Smooth muscle cell (in vitro differentiated cells): Measurements from ENCODE around the gene KBTBD3. TPM values are rescaled to one million over a fixed set of nuclear protein-coding genes. Genes with fewer than 3 reads are reported as not detected.

Experiments used
- DNase-seq: peaks from one replicate; lab custom pipeline; 2025; ENCODE audit not compliant: unreplicated experiment; lab: John Stamatoyannopoulos, UW
- H2AFZ ChIP-seq: fragments of 200-600 bp; sonication (generic); 2 replicates; pipeline ENCODE4 v1.6.0; 2016; ENCODE audit warnings: antibody characterized with exemption, low read depth, mild to moderate bottlenecking
- H3F3A ChIP-seq: fragments of 200-600 bp; sonication (generic); 2 replicates; pipeline ENCODE4 v1.6.0; 2017; ENCODE audit warnings: antibody characterized with exemption, low read depth
- H3K27ac ChIP-seq: fragments of 200-600 bp; sonication (generic); 2 replicates; pipeline ENCODE4 v1.5.1; 2016; ENCODE audit warnings: low read depth, mild to moderate bottlenecking
- H3K27me3 ChIP-seq: fragments of 200-600 bp; sonication (generic); 2 replicates; pipeline ENCODE4 v1.6.1; 2016; ENCODE audit warnings: low read depth, mild to moderate bottlenecking
- H3K36me3 ChIP-seq: fragments of 200-600 bp; sonication (generic); 2 replicates; pipeline ENCODE4 v1.5.1; 2016; ENCODE audit warnings: low read depth
- H3K4me1 ChIP-seq: fragments of 200-600 bp; sonication (generic); 2 replicates; pipeline ENCODE4 v1.5.1; 2016; ENCODE audit warnings: low read depth
- H3K4me2 ChIP-seq: fragments of 200-600 bp; sonication (generic); 2 replicates; pipeline ENCODE4 v1.6.0; 2016; ENCODE audit warnings: mild to moderate bottlenecking
- H3K4me3 ChIP-seq: fragments of 200-600 bp; sonication (generic); 2 replicates; pipeline ENCODE4 v1.5.1; 2016; ENCODE audit warnings: mild to moderate bottlenecking
- H3K79me2 ChIP-seq: fragments of 200-600 bp; sonication (generic); 2 replicates; pipeline ENCODE4 v1.6.0; 2016; ENCODE audit warnings: low read depth, mild to moderate bottlenecking
- H3K9ac ChIP-seq: fragments of 200-600 bp; sonication (generic); 2 replicates; pipeline ENCODE4 v1.6.0; 2016; ENCODE audit warnings: low read depth
- H3K9me3 ChIP-seq: fragments of 200-600 bp; sonication (generic); replicated peaks from 2 replicates; pipeline ENCODE4 v1.5.1; 2016; ENCODE audit warnings: low read depth
- H4K20me1 ChIP-seq: fragments of 200-600 bp; sonication (generic); 2 replicates; pipeline ENCODE4 v1.6.0; 2016; ENCODE audit warnings: low read depth
- CTCF ChIP-seq: fragments of 200-600 bp; sonication (generic); IDR thresholded peaks from 2 replicates; pipeline ENCODE4 v1.5.1; 2017; ENCODE audit warnings: borderline replicate concordance, mild to moderate bottlenecking, antibody characterized with exemption; ENCODE audit not compliant: insufficient read depth, poor library complexity, severe bottlenecking
- WGBS: methylation state at CpG from one replicate; pipeline ENCODE4 v1.1.7; 2016; ENCODE audit warnings: low lambda C conversion rate; 5-methylcytosine and 5-hydroxymethylcytosine counted together
- polyA plus RNA-seq: library from polyadenylated mRNA; unstranded; fragments of >200 nt; fragmentation: Nextera tagmentation; extraction: Ambion mirVana; gene quantifications from 2 replicates; pipeline ENCODE4 v1.2.1, GENCODE V29; 2016
- total RNA-seq: library from RNA; depleted of rRNA; stranded (reverse); fragments of >200 nt; gene quantifications from 2 replicates; pipeline ENCODE4 v1.2.3, GENCODE V29; 2014

KBTBD3 gene
- total and polyA plus RNA-seq, 2 experiments from 2014 or later: 2.2 to 6.3 TPM

- no peak for DNase-seq
- no peak overlapping the region for H2AFZ ChIP-seq
- 93% methylated on average over 3 of the region's 3 CpGs for WGBS
- no peak overlapping the region for H3K9ac ChIP-seq
- no peaks in the 10 kb centered on the region for H3K4me1 ChIP-seq
- no peaks in the 10 kb centered on the region for H3F3A ChIP-seq
- H3K4me2 ChIP-seq: no peak overlapping the region
- H3K36me3 ChIP-seq: no peaks in the 10 kb centered on the region
- H3K27ac ChIP-seq: no peak overlapping the region
- H3K9me3 ChIP-seq: no peaks in the 10 kb centered on the region
- H3K4me3 ChIP-seq: no peak overlapping the region
- H3K27me3 ChIP-seq: no peaks in the 10 kb centered on the region
- no peak for TF ChIP-seq CTCF
- no peaks in the 10 kb centered on the region for H3K79me2 ChIP-seq
- no peaks in the 10 kb centered on the region for H4K20me1 ChIP-seq
Measured at GRCh38 chr11:106070606-106071005, 6.5 kb downstream of the KBTBD3 start.

DNA sequence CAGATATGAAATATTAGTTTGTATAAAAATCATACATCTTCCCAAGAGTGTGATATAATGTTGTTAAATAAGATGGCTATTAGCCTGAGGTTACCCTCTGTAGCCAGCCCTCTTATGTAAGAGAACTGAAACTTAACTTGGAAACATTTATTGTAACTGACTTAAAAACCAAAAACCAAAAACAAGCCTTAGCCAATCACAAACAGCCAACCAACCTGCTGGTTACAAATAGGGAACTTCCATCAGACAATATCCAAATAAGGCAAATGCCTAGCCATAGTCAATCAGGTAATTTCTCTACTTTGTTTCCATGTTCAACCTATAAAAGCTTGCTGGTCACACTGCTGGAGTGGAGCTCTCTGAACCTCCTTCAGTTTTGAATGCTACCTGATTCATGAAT lies 14.1 kb downstream of the KBTBD3 start:
- H4K20me1 ChIP-seq: no peaks in the 10 kb centered on the region
- no peak overlapping the region for H3K9ac ChIP-seq
- no peaks in the 10 kb centered on the region for H3F3A ChIP-seq
- no peaks in the 10 kb centered on the region for H3K79me2 ChIP-seq
- H3K36me3 ChIP-seq: no peaks in the 10 kb centered on the region
- H3K4me3 ChIP-seq: no peak overlapping the region
- no peak overlapping the region for H3K4me2 ChIP-seq
- DNase-seq: no peak
- H3K9me3 ChIP-seq: no peaks in the 10 kb centered on the region
- H3K27ac ChIP-seq: no peak overlapping the region
- no peak for TF ChIP-seq CTCF
- no peak overlapping the region for H2AFZ ChIP-seq
- H3K4me1 ChIP-seq: no peaks in the 10 kb centered on the region
- no peaks in the 10 kb centered on the region for H3K27me3 ChIP-seq

DNA sequence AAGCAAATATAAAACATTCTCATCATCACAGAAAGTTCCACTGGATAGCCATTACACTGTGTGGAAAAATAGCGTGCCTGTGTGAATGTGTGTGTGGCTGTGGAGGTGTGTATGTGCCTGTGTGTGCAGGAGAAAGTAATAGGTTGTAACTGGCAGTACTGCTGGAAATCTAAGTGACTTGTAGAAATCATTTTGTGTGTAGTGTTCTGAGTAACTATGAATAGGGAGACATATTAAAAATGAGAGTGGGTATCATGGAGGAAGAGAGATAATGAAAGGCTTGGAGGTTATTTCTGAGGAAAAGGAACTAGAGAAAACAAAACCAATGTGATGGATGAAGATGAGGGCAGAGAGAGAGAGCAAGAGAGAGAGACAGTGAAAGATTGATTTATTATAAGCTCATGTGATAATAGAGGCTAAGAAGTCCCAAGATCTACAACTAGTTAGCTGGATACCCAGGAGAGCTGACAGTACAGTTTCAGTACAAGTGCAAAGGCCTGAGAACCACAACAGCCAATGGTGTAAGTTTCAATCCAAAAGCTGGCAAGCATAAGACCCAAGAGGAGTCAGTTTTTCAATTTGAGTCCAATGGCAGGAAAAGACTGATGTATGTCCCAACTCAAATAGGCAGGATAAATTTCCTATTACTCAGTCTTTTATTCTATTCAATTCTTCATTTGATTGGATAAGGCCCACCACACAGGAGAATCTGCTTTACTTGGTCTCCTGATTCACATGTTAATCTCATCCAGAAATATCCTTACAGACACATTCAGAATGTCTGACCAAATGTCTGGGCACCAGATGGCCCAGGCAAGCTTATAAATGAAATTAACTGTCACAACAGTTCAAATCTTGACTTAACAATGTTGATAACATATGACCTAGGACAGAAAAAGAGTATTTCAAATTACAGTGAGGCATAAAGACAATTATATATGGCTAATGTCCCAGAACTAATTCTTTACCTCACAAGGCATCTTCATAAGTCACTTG lies 14.9 kb downstream of the KBTBD3 start:
- Histone ChIP-seq H3K4me3 (no peak overlapping the region), H2AFZ (no peak overlapping the region), H3K4me2 (no peak overlapping the region), H3K9ac (no peak overlapping the region), H3F3A (no peaks in the 10 kb centered on the region), H3K4me1 (no peaks in the 10 kb centered on the region), H4K20me1 (no peaks in the 10 kb centered on the region), H3K27ac (no peak overlapping the region), H3K27me3 (no peaks in the 10 kb centered on the region), H3K79me2 (no peaks in the 10 kb centered on the region), H3K36me3 (no peaks in the 10 kb centered on the region), H3K9me3 (no peaks in the 10 kb centered on the region)
- no peak for TF ChIP-seq CTCF
- no peak for DNase-seq
- WGBS: 94% methylated on average over 1 of the region's 1 CpG

DNA sequence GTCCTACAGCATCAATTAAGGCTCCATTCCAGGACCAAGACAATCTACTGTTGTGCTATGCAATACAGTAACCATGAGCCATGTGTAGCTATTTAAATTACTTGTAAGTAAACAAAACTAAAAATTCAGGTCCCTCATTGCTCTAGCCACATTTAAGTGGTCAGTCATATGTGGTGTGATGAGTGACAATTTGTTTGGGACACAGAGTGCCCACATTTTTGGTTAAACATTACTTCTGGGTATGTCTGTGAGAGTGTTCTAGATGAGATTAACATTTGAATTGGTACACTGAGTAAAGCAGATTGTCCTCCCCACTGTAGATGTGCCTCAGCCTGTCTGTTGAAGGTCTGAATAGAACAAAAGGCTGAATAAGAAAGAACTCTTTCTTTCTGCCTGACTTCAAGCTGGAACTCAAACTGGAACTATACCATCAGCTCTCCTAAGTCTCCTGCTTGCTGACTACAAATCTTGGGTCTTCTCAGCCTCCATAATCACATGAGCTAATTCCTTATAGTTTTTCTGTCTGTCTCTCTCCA lies 15.8 kb downstream of the KBTBD3 start:
- no peak for DNase-seq
- H3K27ac ChIP-seq: no peak overlapping the region
- H3K9me3 ChIP-seq: no peaks in the 10 kb centered on the region
- H3K79me2 ChIP-seq: no peaks in the 10 kb centered on the region
- H2AFZ ChIP-seq: no peak overlapping the region
- H3K27me3 ChIP-seq: no peaks in the 10 kb centered on the region
- no peaks in the 10 kb centered on the region for H3F3A ChIP-seq
- no peaks in the 10 kb centered on the region for H3K36me3 ChIP-seq
- TF ChIP-seq CTCF: no peak
- H3K9ac ChIP-seq: no peak overlapping the region
- no peak overlapping the region for H3K4me2 ChIP-seq
- H4K20me1 ChIP-seq: no peaks in the 10 kb centered on the region
- no peak overlapping the region for H3K4me3 ChIP-seq
- H3K4me1 ChIP-seq: no peaks in the 10 kb centered on the region
